HepG2 (cell line): ENCODE results near the gene MCM3. TPM values are rescaled to one million over a fixed set of nuclear protein-coding genes. Genes with fewer than 3 reads are reported as not detected.

Experiments used
- EHMT2 ChIP-seq: fragments of 200-600 bp; sonication (generic); IDR thresholded peaks from 2 replicates; pipeline ENCODE4 v1.7.0; 2017; ENCODE audit warnings: antibody characterized with exemption, low read depth, low read length, borderline replicate concordance
- GATA4 ChIP-seq: sonication (generic); IDR thresholded peaks from 2 replicates; pipeline ENCODE4 v1.6.1; 2016; ENCODE audit warnings: antibody characterized with exemption, low read depth, borderline replicate concordance
- HNF4G ChIP-seq, 2 experiments: sonication (generic) in 1 of 2; formaldehyde crosslinking in 1 of 2; IDR thresholded peaks; 2 replicates each; pipeline versions ENCODE4 v1.4.0 to v1.6.1; 2011 to 2020; ENCODE audit warnings: borderline replicate concordance in 2 of 2, low read depth in 2 of 2, mild to moderate bottlenecking in 2 of 2, low read length in 1 of 2, missing genetic modification reagents in 1 of 2, moderate library complexity in 1 of 2
- MAFF ChIP-seq: IDR thresholded peaks from 2 replicates; pipeline ENCODE4 v1.6.1; 2011; ENCODE audit warnings: low read depth, low read length, improper control_type of control experiment
- MATR3 ChIP-seq: sonication (generic); formaldehyde crosslinking; IDR thresholded peaks from 2 replicates; pipeline ENCODE4 v1.4.0; 2020; ENCODE audit warnings: missing genetic modification reagents
- MEIS1 ChIP-seq: sonication (generic); formaldehyde crosslinking; IDR thresholded peaks from 2 replicates; pipeline ENCODE4 v1.9.0; 2021; ENCODE audit warnings: mild to moderate bottlenecking, missing genetic modification reagents, moderate library complexity, borderline replicate concordance
- MLLT10 ChIP-seq: sonication (generic); formaldehyde crosslinking; IDR thresholded peaks from 2 replicates; pipeline ENCODE4 v1.4.0; 2020; ENCODE audit warnings: missing genetic modification reagents
- PITX1 ChIP-seq: sonication (generic); formaldehyde crosslinking; IDR thresholded peaks from 2 replicates; pipeline ENCODE4 v1.5.1; 2020; ENCODE audit warnings: mild to moderate bottlenecking, missing genetic modification reagents
- RNF2 ChIP-seq: fragments of 450-650 bp; conservative IDR thresholded peaks from 2 replicates; pipeline ENCODE4 v1.6.1; 2016; ENCODE audit warnings: low read depth
- SMAD9 ChIP-seq: sonication (generic); formaldehyde crosslinking; IDR thresholded peaks from 2 replicates; pipeline ENCODE4 v1.5.1; 2020; ENCODE audit warnings: mild to moderate bottlenecking, missing genetic modification reagents
- TBX3 ChIP-seq: fragments of 450-650 bp; IDR thresholded peaks from 2 replicates; pipeline ENCODE4 v1.6.1; 2017; ENCODE audit warnings: antibody characterized with exemption, mild to moderate bottlenecking, inconsistent platforms, borderline replicate concordance
- ZNF292 ChIP-seq: sonication (generic); formaldehyde crosslinking; IDR thresholded peaks from 2 replicates; pipeline ENCODE4 v1.8.1; 2022; ENCODE audit warnings: mild to moderate bottlenecking, low read depth, missing genetic modification reagents, borderline replicate concordance
- ZNF335 ChIP-seq: sonication (generic); formaldehyde crosslinking; IDR thresholded peaks from 2 replicates; pipeline ENCODE4 v1.4.0; 2020; ENCODE audit warnings: missing genetic modification reagents
- ZNF569 ChIP-seq: sonication (generic); formaldehyde crosslinking; IDR thresholded peaks from 2 replicates; pipeline ENCODE4 v1.5.0; 2020; ENCODE audit warnings: mild to moderate bottlenecking, missing genetic modification reagents, moderate library complexity, borderline replicate concordance
- polyA plus RNA-seq, 8 experiments: library from polyadenylated mRNA; depleted of rRNA in 3 of 8; stranded (reverse) in 7 of 8; unstranded in 1 of 8; fragments of >200 nt; fragmentation: Illumina TruSeq in 4 of 8; extraction: Trizol in 4 of 8; gene quantifications; 2 replicates each; pipeline versions ENCODE4 v1.2.1 to v1.2.3, GENCODE V29; 2011 to 2016; ENCODE audit warnings: low read depth in 4 of 8, missing spikeins in 1 of 8, mixed read lengths in 1 of 8; ENCODE audit not compliant: insufficient read depth in 1 of 8
- total RNA-seq, 5 experiments: library from RNA; depleted of rRNA; stranded (reverse); fragments of >200 nt; fragmentation: Illumina TruSeq; extraction: Trizol; gene quantifications; 2 replicates each; pipeline ENCODE4 v1.2.3, GENCODE V29; 2016; ENCODE audit warnings: low read depth in 1 of 5
- TF ChIP-seq, protein P1 (sequence below): sonication (generic); formaldehyde crosslinking; conservative IDR thresholded peaks from 2 replicates; pipeline ENCODE4 v1.4.0; 2020; ENCODE audit warnings: missing genetic modification reagents
- TF ChIP-seq, protein P2 (sequence below): sonication (generic); formaldehyde crosslinking; IDR thresholded peaks from 2 replicates; pipeline ENCODE4 v1.5.1; 2020; ENCODE audit warnings: mild to moderate bottlenecking, missing genetic modification reagents, borderline replicate concordance
- TF ChIP-seq, protein P3 (sequence below): sonication (generic); formaldehyde crosslinking; IDR thresholded peaks from 2 replicates; pipeline ENCODE4 v1.8.0; 2023; ENCODE audit warnings: mild to moderate bottlenecking, missing genetic modification reagents
- TF ChIP-seq, protein P4 (sequence below): sonication (generic); formaldehyde crosslinking; IDR thresholded peaks from 2 replicates; pipeline ENCODE4 v1.5.0; 2020; ENCODE audit warnings: missing genetic modification reagents
- TF ChIP-seq, protein P5 (sequence below): IDR thresholded peaks from 2 replicates; pipeline ENCODE4 v1.6.1; 2016; ENCODE audit warnings: missing genetic modification reagents, missing compliant biosample characterization
- TF ChIP-seq, protein P6 (sequence below): sonication (generic); formaldehyde crosslinking; IDR thresholded peaks from 2 replicates; pipeline ENCODE4 v1.4.0; 2020; ENCODE audit warnings: mild to moderate bottlenecking, low read depth, missing genetic modification reagents

The MCM3 gene
- total and polyA plus RNA-seq, 2 of the 13 experiments (the other 11 are each of a cell fraction or from before 2014, with no cell fraction given): 164 to 288 TPM

DNA sequence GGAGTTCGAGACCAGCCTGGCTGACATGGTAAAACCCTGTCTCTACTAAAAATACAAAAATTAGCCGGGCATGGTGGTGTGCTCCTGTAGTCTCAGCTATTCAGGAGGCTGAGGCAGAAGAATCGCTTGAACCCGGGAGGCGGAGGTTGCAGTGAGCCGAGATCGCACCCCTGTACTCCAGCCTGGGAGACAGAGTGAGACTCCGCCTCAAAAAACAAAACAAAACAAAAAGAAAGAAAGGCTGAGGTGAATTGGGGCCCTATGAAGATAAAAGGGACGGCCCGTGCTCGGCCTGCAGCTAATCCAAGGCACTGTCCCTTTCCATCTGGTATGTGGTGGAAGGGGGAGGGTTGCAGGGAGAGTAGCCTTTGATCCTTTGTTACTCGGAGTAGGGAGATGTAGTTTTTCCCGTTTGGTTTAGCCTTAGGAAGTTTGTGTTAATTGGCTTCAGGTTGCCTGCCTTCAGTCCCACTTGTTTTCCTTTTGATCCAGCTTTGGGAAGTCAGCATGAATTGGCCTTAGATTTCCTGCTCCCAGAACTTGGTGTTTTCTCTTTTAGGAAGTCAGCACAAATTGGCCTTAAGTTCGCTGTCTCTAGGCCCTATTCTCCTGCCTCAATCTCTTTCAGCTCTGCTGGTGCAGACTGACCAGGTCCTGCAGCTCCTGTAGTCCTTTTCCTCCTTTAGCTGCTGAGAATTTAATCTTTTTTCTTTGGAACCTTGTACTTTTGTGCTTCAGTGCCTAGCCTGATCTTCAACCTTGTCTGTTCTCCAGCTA lies 41.3 kb upstream of the MCM3 start (continued):
- TF ChIP-seq, protein P1, sequence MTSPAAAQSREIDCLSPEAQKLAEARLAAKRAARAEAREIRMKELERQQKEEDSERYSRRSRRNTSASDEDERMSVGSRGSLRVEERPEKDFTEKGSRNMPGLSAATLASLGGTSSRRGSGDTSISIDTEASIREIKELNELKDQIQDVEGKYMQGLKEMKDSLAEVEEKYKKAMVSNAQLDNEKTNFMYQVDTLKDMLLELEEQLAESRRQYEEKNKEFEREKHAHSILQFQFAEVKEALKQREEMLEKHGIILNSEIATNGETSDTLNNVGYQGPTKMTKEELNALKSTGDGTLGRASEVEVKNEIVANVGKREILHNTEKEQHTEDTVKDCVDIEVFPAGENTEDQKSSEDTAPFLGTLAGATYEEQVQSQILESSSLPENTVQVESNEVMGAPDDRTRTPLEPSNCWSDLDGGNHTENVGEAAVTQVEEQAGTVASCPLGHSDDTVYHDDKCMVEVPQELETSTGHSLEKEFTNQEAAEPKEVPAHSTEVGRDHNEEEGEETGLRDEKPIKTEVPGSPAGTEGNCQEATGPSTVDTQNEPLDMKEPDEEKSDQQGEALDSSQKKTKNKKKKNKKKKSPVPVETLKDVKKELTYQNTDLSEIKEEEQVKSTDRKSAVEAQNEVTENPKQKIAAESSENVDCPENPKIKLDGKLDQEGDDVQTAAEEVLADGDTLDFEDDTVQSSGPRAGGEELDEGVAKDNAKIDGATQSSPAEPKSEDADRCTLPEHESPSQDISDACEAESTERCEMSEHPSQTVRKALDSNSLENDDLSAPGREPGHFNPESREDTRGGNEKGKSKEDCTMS: no peak
- TF ChIP-seq EHMT2: peak; percentile 72; the same call in 1 of the 2 replicates
- no peak for TF ChIP-seq MLLT10 (CRISPR knock-in tag)
- TF ChIP-seq, protein P2, sequence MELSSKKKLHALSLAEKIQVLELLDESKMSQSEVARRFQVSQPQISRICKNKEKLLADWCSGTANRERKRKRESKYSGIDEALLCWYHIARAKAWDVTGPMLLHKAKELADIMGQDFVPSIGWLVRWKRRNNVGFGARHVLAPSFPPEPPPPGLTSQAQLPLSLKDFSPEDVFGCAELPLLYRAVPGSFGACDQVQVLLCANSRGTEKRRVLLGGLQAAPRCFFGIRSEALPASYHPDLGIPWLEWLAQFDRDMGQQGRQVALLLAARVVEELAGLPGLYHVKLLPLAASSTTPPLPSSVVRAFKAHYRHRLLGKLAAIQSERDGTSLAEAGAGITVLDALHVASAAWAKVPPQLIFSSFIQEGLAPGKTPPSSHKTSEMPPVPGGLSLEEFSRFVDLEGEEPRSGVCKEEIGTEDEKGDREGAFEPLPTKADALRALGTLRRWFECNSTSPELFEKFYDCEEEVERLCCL: no peak
- TF ChIP-seq ZNF292 (CRISPR knock-in tag): peak; percentile 90; the same call in 1 of the 2 replicates
- 0 out of 2 replicates have a peak, but pooled peaks have one; percentile 81 for TF ChIP-seq SMAD9
- TF ChIP-seq, protein P3, sequence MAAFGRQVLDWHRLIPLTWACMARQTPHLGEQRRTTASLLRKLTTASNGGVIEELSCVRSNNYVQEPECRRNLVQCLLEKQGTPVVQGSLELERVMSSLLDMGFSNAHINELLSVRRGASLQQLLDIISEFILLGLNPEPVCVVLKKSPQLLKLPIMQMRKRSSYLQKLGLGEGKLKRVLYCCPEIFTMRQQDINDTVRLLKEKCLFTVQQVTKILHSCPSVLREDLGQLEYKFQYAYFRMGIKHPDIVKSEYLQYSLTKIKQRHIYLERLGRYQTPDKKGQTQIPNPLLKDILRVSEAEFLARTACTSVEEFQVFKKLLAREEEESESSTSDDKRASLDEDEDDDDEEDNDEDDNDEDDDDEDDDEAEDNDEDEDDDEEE (CRISPR knock-in tag): no peak
- TF ChIP-seq, protein P4, sequence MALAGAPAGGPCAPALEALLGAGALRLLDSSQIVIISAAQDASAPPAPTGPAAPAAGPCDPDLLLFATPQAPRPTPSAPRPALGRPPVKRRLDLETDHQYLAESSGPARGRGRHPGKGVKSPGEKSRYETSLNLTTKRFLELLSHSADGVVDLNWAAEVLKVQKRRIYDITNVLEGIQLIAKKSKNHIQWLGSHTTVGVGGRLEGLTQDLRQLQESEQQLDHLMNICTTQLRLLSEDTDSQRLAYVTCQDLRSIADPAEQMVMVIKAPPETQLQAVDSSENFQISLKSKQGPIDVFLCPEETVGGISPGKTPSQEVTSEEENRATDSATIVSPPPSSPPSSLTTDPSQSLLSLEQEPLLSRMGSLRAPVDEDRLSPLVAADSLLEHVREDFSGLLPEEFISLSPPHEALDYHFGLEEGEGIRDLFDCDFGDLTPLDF (CRISPR knock-in tag): peak; percentile 73; the same call in 1 of the 2 replicates
- TF ChIP-seq, protein P5, sequence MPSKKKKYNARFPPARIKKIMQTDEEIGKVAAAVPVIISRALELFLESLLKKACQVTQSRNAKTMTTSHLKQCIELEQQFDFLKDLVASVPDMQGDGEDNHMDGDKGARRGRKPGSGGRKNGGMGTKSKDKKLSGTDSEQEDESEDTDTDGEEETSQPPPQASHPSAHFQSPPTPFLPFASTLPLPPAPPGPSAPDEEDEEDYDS (CRISPR knock-in tag): peak; percentile 62; the same call in 1 of the 2 replicates
- 0 out of 2 replicates have a peak, but pooled peaks have one; percentile 41 for TF ChIP-seq RNF2
- 0 out of 2 replicates have a peak, but pooled peaks have one; percentile 53 for TF ChIP-seq GATA4
- no peak for TF ChIP-seq MATR3
- no peak for TF ChIP-seq ZNF335 (CRISPR knock-in tag)
- no peak for TF ChIP-seq TBX3
- peak; percentile 93 for TF ChIP-seq HNF4G (IDR thresholded peaks at IDR 0.05; ENCODE audit: borderline replicate concordance, low read depth, low read length)
- no peak; the same call in 1 of the 2 replicates for TF ChIP-seq HNF4G (CRISPR knock-in tag; IDR thresholded peaks at IDR 0.05; ENCODE audit: borderline replicate concordance, low read depth)
- no peak for TF ChIP-seq ZNF569 (CRISPR knock-in tag)
- peak; percentile 49; the same call in 1 of the 2 replicates for TF ChIP-seq MEIS1 (CRISPR knock-in tag)
- TF ChIP-seq, protein P6, sequence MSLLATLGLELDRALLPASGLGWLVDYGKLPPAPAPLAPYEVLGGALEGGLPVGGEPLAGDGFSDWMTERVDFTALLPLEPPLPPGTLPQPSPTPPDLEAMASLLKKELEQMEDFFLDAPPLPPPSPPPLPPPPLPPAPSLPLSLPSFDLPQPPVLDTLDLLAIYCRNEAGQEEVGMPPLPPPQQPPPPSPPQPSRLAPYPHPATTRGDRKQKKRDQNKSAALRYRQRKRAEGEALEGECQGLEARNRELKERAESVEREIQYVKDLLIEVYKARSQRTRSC (CRISPR knock-in tag): no peak
- TF ChIP-seq MAFF: no peak
- TF ChIP-seq PITX1: peak; percentile 94
